NCI-H1092 treated with DMSO at 0.1 percent for 48 hours (cell line): ENCODE results near the gene SLC22A1.
A peak's percentile ranks its signal among the peaks of the same experiment; 100 is the strongest.
"Not testable (repeated sequence)": the region's sequence is repeated elsewhere in the genome, so short reads cannot be mapped to it uniquely, and the experiment has no call there.

Source experiments
- DNase-seq: peaks from one replicate; lab custom pipeline; 2025; lab: John Stamatoyannopoulos, UW

Gene SLC22A1

DNA sequence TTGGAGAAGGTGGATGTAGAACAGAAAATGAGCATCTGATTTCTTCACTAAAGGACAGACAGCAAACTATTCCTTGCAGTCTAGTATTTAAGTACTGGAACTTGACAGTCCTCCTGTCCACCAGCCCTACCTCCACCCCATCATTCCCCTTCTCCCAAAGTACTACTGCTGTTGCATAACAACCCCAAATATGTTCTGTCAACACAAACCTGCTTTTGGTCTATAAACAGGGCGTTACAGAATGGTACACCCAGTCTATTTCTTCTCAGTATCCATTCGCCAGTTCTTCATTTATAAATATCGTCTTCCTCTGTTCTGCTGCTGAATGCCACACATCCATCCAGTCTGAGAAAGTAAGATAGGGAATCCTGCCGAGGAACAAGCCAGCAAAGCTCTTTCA, 27.7 kb upstream of the SLC22A1 start:
- DNase-seq, result no peak

GRCh38 chr6:160095146-160095845, 26.3 kb upstream of the SLC22A1 start:
- DNase-seq, result no peak

DNA sequence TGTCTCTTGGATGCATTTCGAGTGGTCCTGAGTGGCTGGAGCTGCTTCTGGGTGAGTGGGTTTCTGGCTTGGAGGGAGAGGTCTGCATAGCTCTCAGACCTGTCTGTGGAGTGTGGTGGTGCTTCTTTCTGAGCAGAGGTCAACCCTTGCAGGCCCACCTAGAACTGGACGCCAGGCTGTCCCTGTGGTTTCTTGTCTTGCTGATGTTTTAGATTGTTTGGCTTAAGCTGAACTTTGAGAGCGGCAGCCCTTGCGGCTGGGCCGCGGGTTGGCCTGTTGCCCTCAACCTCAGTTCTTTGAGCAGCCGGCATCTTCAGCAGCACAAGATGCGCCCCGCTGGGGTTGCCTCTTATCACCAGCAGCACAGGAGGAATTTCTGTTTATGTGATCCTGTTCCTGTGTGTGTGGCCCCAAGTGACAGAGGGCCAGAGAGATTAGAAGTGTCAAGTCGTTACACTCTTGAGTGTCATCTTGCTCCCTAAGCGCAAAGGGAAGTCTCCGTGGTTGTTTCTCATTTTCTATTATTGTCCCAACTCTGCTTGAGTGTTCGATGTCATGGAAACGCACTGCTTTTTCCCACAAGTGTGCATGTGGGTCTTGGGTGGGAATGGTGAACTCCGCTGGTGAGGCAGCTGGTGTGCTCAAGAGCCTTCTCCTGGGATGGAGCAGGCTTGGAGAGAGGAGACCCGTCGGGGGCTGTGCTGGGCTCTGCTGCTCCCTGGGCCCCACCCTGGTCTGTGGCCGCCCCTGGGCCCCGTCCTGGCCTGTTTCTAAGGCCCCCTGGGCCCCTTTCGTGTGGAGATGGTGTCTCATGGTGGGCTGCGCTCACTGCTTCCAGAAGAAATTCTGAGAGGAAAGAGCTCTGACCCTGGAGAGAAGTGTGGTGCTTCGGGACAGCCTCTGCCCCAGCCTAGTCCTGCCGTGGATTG, 20.1 kb upstream of the SLC22A1 start:
- DNase-seq, result no peak

DNA sequence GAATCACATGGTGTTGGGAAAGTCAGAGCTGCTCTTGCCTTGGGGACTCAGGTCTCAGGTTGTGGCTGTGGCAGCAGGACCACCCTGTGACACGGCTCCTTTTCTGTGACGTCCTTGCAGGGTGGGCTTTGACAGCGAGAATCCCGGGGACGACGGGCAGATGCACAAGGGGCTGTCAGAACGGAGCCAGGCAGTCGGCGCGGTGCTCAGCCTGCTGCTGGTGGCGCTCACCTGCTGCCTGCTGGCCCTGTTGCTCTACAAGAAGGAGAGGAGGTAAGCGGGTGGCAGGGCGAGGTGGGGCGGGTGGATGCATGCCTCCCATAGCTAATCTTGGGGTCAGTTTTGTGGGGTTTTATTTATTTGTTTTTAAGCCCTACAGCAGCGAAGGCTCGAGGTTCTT, 19.2 kb upstream of the SLC22A1 start:
- no peak for DNase-seq

DNA sequence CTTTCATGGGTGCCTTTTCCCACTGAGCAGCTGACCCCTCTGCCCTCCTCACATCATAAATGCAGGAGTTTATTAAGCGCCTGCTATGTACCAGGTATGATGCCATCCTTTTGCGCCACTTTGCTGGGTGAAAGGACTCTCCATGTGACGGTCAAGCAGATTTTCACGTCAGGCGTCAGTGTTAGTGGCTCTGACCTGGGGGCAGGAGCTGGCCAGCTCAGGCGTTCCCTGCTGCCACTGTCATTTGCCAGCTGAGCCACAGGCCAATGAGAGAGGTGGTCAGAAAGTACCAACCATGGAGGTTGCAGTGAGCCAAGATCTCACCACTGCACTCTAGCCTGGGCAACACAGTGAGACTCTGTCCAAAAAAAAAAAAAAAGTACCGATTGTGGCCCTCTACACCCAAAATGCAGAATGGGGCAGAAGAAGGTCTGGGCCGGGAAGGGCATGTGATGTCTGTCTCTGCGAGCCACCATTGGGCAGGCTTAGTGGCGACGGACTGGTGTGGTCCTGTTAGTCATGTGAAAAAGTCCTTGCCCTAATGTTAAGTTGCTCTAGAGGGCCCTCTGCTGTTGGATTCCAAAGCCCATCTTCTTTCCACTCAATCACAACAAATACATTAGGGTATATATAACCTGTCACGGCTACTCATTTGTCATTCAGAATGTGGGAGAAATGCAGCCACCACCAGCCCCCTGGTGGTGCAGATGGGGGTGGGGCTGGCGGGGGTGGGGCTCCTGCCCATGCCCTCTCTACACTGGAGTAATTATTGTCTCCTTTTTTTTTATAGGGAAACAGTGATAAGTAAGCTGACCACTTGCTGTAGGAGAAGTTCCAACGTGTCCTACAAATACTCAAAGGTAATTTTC, 18.4 kb upstream of the SLC22A1 start:
- peak; percentile 19 for DNase-seq

GRCh38 chr6:160103825-160104100, 17.9 kb upstream of the SLC22A1 start:
- no peak for DNase-seq

GRCh38 chr6:160104821-160105517, 16.6 kb upstream of the SLC22A1 start:
- DNase-seq, result no peak

- DNase-seq, result no peak
Observed at GRCh38 chr6:160106010-160106409, 15.6 kb upstream of the SLC22A1 start.

DNA sequence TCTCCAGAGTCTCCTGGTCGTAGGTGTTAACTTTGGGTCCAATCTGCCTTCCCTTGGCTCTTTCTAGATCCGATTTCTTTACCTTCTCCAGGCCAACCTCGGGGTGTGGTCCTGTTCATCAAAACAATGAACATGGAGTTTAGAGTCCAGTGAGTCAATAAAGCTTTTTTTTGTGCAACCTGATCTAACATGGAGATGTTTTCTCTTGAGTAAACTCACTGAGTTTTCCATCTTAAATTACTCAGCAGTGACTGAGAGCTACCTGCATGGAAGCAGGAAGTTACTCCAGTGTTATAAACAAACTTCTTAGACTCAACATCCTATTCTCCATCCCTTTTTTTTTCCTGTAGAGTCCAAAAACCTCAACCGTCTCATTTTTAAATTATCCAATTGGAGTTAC, 14.9 kb upstream of the SLC22A1 start:
- DNase-seq, result no peak

DNA sequence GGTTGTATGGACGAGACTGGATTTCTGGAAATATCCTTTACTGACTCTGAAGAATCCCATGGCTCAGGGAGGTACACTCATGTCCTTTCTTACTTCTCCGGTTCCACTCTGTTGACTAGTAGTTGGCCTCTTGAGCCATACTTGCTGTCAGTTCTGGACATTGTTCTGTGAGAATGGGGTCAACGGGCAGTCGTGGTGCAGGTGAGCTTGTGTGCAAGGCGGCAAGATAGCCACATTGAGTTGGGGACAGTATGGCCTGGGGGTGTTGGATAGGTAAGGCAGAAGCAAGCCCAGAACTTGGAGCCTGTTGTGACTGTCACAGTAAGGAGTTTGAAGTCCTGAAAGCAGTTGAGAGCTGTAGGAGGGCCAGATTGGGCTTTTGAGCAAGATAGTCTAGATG, 13.5 kb upstream of the SLC22A1 start:
- no peak for DNase-seq

GRCh38 chr6:160110586-160111123, 11.0 kb upstream of the SLC22A1 start:
- DNase-seq, result no peak

- no peak for DNase-seq
Observed at GRCh38 chr6:160111806-160112205, 9.8 kb upstream of the SLC22A1 start.

GRCh38 chr6:160112628-160113299, 8.9 kb upstream of the SLC22A1 start:
- DNase-seq, result no peak

GRCh38 chr6:160114536-160114935, 7.1 kb upstream of the SLC22A1 start:
- not testable (repeated sequence) for DNase-seq

- DNase-seq, result no peak
Observed at GRCh38 chr6:160115421-160115820, 6.2 kb upstream of the SLC22A1 start.

DNA sequence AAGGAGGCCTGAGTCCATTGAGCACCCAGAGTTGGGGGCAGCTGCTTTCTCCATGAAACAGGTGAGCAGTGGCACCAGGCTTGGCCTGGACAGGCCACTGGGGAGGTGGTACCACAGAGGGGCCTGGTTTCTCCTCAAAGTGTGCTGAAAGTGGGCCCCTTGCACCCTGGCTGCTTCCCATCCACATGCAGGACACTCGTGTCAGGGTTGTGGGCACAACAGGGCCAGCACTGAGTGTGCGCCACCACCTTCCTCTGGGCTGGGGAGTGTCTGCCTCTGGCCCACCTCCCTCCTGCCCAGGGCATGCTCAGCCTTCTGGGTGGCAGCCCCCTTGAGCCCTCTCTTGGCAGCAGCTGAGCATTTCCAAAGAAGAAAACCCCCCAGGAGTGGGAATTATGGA, 5.2 kb upstream of the SLC22A1 start:
- DNase-seq, result no peak

GRCh38 chr6:160117137-160117536, 4.5 kb upstream of the SLC22A1 start:
- no peak for DNase-seq

- no peak for DNase-seq
Observed at GRCh38 chr6:160118620-160119229, 2.9 kb upstream of the SLC22A1 start.

- DNase-seq, result no peak
Observed at GRCh38 chr6:160120087-160120486, 1.5 kb upstream of the SLC22A1 start.

- no peak for DNase-seq
Observed at GRCh38 chr6:160121981-160122380, 366 bp downstream of the SLC22A1 start.

DNA sequence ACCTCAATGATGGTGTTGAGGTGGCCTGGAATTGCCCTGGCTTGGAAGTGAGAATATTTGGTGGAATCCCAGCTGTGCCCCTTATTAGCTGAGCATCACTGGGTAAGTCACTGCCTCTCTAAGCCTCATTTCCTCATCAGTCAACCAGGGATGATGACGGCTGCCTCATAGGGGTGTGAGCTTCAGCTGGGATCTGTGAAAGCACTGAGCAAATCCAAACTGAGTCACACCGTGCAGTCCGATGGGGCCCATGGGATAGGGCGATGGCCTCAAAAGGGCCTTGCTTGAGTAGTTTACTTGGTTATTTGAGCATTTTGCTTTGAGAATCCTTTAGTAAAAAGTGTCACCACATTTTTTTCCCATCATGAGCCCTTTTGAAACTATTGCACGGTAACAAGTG, 1.1 kb downstream of the SLC22A1 start:
- DNase-seq, result no peak
